ENCODE data around the gene ZNF396.

- no peak for TF ChIP-seq CTCF (conservative IDR thresholded peaks at IDR 0.05)
- no peak for TF ChIP-seq ZFX (IDR thresholded peaks at IDR 0.05)
Measured at GRCh38 chr18:35397976-35398375, 20.8 kb upstream of the ZNF396 start.
